Measurements from ENCODE around the gene GSPT1.
"Not testable (repeated sequence)": the region's sequence is repeated elsewhere in the genome, so short reads cannot be mapped to it uniquely, and the experiment has no call there.

Gene GSPT1

GRCh38 chr16:11835309-11835708, 80.4 kb downstream of the GSPT1 start:
- ATAC-seq (ENCODE audit: insufficient read depth, low read depth) = peak; percentile 29; the same call in 2 of the 3 replicates
- Histone ChIP-seq H3K4me2 (ENCODE audit: insufficient read depth, low read length) (no peak overlapping the region), H3K27me3 (ENCODE audit: insufficient read depth, low read length, poor library complexity) (no peaks in the 10 kb centered on the region), H2AFZ (ENCODE audit: low read depth, low read length) (no peak overlapping the region), H3K9me3 (ENCODE audit: insufficient read depth, low read length, severe bottlenecking) (no peaks in the 10 kb centered on the region), H3K4me3 (ENCODE audit: low read depth in 1 of 2, low read length in 2 of 2) (no peak overlapping the region), H3K27ac (ENCODE audit: low read length) (no peak overlapping the region), H3K79me2 (ENCODE audit: insufficient read depth, low read length) (no peaks in the 10 kb centered on the region), H3K36me3 (ENCODE audit: insufficient read depth, low read length) (peaks cover 45% of the 10 kb centered on the region), H3K9ac (ENCODE audit: low read depth, low read length) (no peak overlapping the region), H4K20me1 (ENCODE audit: insufficient read depth, low read length) (peaks cover 4% of the 10 kb centered on the region), H3K4me1 (ENCODE audit: insufficient read depth, low read length) (no peaks in the 10 kb centered on the region)
- no peak for DNase-seq
- no peak for TF ChIP-seq CTCF (IDR thresholded peaks at IDR 0.05; ENCODE audit: borderline replicate concordance, extremely low read depth, low read length, poor library complexity, severe bottlenecking)
- no peak for TF ChIP-seq EZH2 (IDR thresholded peaks at IDR 0.05; ENCODE audit: borderline replicate concordance, low read depth, low read length, severe bottlenecking)

GRCh38 chr16:11833951-11834695, 81.6 kb downstream of the GSPT1 start:
- TF ChIP-seq EZH2 (IDR thresholded peaks at IDR 0.05; ENCODE audit: borderline replicate concordance, low read depth, low read length, severe bottlenecking) (no peak), CTCF (IDR thresholded peaks at IDR 0.05; ENCODE audit: borderline replicate concordance, extremely low read depth, low read length, poor library complexity, severe bottlenecking) (no peak)
- Histone ChIP-seq H3K4me1 (ENCODE audit: insufficient read depth, low read length) (no peaks in the 10 kb centered on the region), H3K4me2 (ENCODE audit: insufficient read depth, low read length) (no peak overlapping the region), H3K9ac (ENCODE audit: low read depth, low read length) (no peak overlapping the region), H3K36me3 (ENCODE audit: insufficient read depth, low read length) (peaks cover 33% of the 10 kb centered on the region), H2AFZ (ENCODE audit: low read depth, low read length) (no peak overlapping the region), H3K9me3 (ENCODE audit: insufficient read depth, low read length, severe bottlenecking) (no peaks in the 10 kb centered on the region), H3K27ac (ENCODE audit: low read length) (no peak overlapping the region), H3K4me3 (ENCODE audit: low read depth in 1 of 2, low read length in 2 of 2) (no peak overlapping the region), H4K20me1 (ENCODE audit: insufficient read depth, low read length) (peaks cover 4% of the 10 kb centered on the region), H3K79me2 (ENCODE audit: insufficient read depth, low read length) (no peaks in the 10 kb centered on the region), H3K27me3 (ENCODE audit: insufficient read depth, low read length, poor library complexity) (no peaks in the 10 kb centered on the region)
- DNase-seq (no peak), ATAC-seq (ENCODE audit: insufficient read depth, low read depth) (peak; percentile 48)

GRCh38 chr16:11828696-11829095, 87.1 kb downstream of the GSPT1 start:
- H3K4me1 ChIP-seq (ENCODE audit: insufficient read depth, low read length) = no peaks in the 10 kb centered on the region
- H3K9ac ChIP-seq (ENCODE audit: low read depth, low read length) = no peak overlapping the region
- TF ChIP-seq CTCF (IDR thresholded peaks at IDR 0.05; ENCODE audit: borderline replicate concordance, extremely low read depth, low read length, poor library complexity, severe bottlenecking) (no peak), EZH2 (IDR thresholded peaks at IDR 0.05; ENCODE audit: borderline replicate concordance, low read depth, low read length, severe bottlenecking) (no peak)
- no peaks in the 10 kb centered on the region for H3K36me3 ChIP-seq (ENCODE audit: insufficient read depth, low read length)
- DNase-seq = no peak
- no peaks in the 10 kb centered on the region for H3K79me2 ChIP-seq (ENCODE audit: insufficient read depth, low read length)
- H3K4me2 ChIP-seq (ENCODE audit: insufficient read depth, low read length) = no peak overlapping the region
- no peaks in the 10 kb centered on the region for H3K27me3 ChIP-seq (ENCODE audit: insufficient read depth, low read length, poor library complexity)
- no peak overlapping the region for H3K4me3 ChIP-seq (ENCODE audit: low read depth in 1 of 2, low read length in 2 of 2)
- no peak overlapping the region for H2AFZ ChIP-seq (ENCODE audit: low read depth, low read length)
- no peak for ATAC-seq (ENCODE audit: insufficient read depth, low read depth)
- H3K9me3 ChIP-seq (ENCODE audit: insufficient read depth, low read length, severe bottlenecking) = no peaks in the 10 kb centered on the region
- no peak overlapping the region for H3K27ac ChIP-seq (ENCODE audit: low read length)
- H4K20me1 ChIP-seq (ENCODE audit: insufficient read depth, low read length) = no peaks in the 10 kb centered on the region

GRCh38 chr16:11825520-11826165, 90.1 kb downstream of the GSPT1 start:
- H3K79me2 ChIP-seq (ENCODE audit: insufficient read depth, low read length); H3K36me3 ChIP-seq (ENCODE audit: insufficient read depth, low read length); H3K9ac ChIP-seq (ENCODE audit: low read depth, low read length); H3K27me3 ChIP-seq (ENCODE audit: insufficient read depth, low read length, poor library complexity); ATAC-seq (ENCODE audit: insufficient read depth, low read depth); H3K4me3 ChIP-seq (ENCODE audit: low read depth in 1 of 2, low read length in 2 of 2); H3K4me1 ChIP-seq (ENCODE audit: insufficient read depth, low read length); DNase-seq; H3K9me3 ChIP-seq (ENCODE audit: insufficient read depth, low read length, severe bottlenecking); H2AFZ ChIP-seq (ENCODE audit: low read depth, low read length); H3K4me2 ChIP-seq (ENCODE audit: insufficient read depth, low read length); H4K20me1 ChIP-seq (ENCODE audit: insufficient read depth, low read length); H3K27ac ChIP-seq (ENCODE audit: low read length): not testable (repeated sequence)

Data from DND-41 (cell line).